ENCODE data around the gene FBLN1.
"Not testable (repeated sequence)": the region's sequence is repeated elsewhere in the genome, so short reads cannot be mapped to it uniquely, and the experiment has no call there.

The FBLN1 gene

GRCh38 chr22:45549762-45550378 lies 47.2 kb downstream of the FBLN1 start:
- DNase-seq, result no peak

DNA sequence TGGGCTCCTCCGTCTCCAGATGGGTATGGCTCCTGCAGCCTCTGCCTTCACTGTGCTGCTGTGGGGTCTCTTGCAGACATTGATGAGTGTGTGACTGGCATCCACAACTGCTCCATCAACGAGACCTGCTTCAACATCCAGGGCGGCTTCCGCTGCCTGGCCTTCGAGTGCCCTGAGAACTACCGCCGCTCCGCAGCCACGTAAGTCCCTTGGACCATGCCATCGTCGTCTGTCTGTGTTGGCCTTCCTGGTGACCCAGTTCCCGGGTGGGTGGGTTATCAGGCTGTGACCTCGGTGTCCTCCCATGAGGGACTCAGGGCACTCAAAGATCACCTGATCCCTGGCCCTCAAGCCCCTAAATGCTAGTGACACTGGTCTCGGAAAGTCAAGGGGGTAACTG lies 47.7 kb downstream of the FBLN1 start:
- no peak for DNase-seq

- DNase-seq, result no peak
Measured at GRCh38 chr22:45550891-45551290, 48.2 kb downstream of the FBLN1 start.

DNA sequence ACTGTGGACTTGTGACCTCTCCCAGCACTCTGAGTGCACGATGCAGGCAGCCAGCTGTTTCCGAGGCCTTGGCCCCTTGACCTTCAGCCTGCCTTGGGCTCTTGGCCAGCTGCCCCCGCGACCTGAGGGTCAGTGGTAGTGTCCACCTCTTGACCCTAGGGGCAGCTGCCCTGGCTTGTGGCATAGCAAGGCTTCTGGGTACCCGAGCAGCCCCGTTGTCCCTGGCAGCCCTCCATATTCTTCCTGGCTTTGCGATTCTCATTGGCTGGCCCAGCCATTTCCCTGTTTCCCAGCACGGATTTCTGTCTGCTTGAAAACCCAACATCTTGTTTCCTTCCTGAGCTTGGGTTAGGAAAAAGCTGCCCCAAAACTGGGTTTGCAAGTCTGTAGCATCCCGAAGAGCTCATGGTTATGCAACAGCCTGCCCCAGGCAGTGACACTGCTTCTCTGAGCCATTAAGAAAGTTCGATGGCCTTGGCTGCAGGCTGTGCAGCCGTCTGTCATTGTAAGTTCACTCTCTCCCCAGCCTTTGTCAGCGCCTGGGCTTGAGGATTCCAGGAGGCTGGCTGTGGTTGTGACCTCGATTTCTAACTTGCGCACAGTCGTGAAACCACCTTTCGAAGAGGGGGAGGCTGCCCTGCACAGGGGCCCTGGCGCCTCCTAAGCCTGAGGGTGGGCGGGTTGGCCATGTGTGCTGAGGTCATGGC lies 48.8 kb downstream of the FBLN1 start:
- no peak for DNase-seq

- no peak for DNase-seq
Measured at GRCh38 chr22:45552017-45552411, 49.3 kb downstream of the FBLN1 start.

- no peak for DNase-seq
Measured at GRCh38 chr22:45552580-45553350, 50.1 kb downstream of the FBLN1 start.

- no peak for DNase-seq
Measured at GRCh38 chr22:45553351-45554039, 50.8 kb downstream of the FBLN1 start.

- no peak for DNase-seq
Measured at GRCh38 chr22:45554040-45554406, 51.3 kb downstream of the FBLN1 start.

DNA sequence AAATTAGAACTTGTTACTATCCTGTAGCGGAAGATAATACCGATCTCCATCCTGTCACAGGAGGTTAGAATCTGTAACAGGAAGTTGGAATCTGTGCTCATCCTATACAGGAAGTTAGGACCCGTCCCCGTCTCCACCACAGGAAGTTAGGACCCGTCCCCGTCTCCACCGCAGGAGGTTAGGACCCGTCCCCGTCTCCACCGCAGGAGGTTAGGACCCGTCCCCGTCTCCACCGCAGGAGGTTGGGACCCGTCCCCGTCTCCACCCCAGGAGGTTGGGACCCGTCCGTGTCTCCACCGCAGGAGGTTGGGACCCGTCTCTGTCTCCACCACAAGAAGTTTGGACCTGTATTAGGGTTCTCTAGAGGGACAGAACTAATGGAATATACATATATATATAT lies 52.2 kb downstream of the FBLN1 start:
- no peak for DNase-seq

DNA sequence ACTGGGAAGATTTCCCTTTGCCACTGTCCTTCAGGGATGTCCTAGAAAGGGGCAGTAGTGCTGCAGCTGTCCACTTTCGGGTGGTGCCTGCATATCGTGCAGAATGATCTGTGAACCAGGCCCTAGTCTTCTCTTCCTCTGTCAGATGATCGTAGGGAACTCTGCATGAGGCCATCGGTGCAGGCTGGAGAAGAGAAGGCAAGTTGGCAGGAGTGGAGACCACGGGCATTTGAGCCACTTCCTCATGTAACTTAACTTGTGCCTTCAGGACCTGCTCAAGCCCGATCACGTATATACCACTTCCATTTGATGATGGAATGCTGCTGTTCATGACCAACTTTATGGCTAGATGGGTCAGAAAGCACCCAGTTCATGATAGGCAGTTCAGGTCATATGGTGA lies 55.2 kb downstream of the FBLN1 start:
- not testable (repeated sequence) for DNase-seq

DNA sequence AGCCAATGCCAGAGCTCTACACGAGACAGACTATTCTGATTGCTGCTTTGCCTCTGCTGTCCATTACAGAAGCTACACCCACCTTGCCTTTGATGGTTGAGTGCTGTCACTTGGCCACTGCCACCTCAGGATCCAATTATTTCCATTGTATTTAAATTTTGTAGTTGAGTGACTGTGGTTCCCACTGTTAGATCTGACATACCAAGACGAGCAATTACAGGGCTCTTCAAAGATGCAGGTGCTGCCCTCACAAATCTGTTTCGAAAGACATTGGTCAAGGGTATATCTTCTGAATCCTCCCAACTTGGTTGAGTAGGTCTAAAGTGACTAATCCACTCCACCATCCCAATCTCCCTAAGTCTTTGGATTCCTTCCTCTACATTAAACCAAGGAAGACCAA lies 57.4 kb downstream of the FBLN1 start:
- DNase-seq, result not testable (repeated sequence)

DNA sequence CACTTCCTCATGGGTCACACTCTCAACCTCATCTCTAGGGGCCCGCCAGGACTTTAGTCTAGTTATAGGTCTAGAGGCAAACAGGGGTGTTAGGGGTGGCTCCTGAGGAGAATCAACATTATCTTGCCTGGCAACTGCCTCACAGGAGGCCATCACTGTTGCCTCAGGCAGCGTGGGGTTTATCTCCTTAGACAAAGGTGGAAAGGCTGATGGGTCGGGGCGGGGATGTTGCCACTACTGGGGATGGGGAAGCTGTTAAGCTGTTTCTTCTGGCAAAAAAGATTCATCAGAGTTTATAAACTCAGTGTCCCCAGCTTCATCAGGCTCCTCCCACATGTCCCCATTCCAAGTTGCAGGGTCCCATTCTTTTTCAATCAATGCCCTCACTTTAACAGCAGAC lies 58.1 kb downstream of the FBLN1 start:
- DNase-seq, result not testable (repeated sequence)

- DNase-seq, result no peak
Measured at GRCh38 chr22:45562102-45562501, 59.4 kb downstream of the FBLN1 start.

DNA sequence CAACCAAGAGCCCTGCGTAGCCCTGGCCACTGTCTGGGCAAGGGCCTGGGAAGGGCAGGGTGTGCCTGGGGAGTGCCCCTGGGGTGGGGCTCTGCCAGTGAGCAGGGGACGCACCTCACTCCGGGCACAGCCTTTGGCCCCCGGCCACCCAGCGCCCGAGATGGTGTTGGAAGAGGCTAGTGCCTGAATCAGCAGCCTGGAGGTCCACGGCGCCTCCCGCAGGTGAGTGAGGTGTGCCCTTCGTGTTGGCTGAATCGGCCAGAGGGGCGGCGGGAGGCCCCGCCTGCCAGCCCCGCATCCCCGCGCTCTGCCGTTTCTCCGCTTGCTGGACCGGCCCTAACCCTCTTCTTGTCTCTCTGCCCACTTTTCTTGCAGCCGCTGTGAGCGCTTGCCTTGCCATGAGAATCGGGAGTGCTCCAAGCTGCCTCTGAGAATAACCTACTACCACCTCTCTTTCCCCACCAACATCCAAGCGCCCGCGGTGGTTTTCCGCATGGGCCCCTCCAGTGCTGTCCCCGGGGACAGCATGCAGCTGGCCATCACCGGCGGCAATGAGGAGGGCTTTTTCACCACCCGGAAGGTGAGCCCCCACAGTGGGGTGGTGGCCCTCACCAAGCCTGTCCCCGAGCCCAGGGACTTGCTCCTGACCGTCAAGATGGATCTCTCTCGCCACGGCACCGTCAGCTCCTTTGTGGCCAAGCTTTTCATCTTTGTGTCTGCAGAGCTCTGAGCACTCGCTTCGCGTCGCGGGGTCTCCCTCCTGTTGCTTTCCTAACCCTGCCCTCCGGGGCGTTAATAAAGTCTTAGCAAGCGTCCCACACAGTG lies 60.1 kb downstream of the FBLN1 start:
- no peak for DNase-seq

DNA sequence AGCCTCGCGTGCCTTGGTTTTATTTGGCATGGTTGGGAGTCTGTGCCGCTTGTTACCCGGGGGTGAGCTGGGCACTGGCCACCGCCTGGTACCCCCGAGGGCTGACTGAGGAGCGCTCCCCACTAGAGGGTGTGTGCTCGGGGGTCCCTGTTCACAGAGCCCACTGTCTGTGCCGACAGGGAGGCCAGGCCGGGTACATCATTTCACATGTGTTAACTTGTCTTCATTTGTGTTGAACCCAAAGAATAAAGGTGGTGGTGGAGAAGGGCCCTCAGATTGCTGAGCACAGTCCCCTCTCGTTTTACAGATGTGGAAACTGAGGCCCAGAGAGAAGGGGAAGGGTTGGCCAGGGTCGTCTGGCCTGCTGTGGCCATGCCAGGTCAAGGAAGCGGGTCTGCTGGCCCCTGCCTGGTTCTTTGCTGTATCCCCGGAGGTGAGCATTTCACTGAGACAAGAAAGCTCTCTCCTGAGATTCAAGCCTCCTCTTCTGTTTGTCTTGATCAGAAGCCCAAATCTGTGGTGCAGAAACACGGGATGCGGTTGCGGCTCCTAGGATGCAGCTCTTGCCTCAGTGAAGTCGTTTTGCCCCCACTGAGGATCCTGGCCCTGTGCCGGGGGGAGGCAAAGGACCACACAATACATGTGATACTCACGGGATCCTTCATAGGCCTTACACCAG lies 60.8 kb downstream of the FBLN1 start:
- no peak for DNase-seq

DNA sequence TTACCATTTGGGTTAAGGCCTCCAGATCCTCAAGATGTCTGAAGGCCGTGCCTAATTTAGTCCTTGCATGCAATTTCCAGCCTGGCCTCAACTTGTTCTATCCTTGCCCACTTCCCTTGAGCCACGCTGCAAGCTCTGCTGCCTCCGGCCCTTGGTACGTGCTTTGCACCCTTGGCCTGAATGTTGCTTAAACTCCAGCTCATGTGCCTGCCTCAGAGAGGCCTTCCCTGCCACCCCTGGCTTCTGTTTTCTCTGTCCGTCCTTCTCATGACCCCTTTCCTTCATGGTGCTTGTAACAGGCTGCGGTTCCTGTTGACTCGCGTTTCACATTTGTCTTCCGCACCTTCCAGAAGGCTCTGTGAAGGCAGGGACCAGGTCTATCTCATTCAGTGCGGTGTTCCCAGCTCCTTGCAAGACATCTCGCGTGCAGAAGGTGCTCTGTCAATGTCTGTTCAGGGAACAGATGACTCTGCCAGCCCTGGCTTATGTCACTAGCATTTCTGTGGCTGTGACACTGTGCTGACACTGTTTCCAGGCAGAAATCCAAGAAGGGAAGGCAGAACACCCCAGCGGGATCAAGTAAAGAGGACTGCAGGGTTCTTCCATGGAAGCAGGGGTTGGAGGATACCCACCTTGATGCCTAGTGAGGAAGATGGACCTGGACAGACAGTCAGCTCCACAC lies 61.8 kb downstream of the FBLN1 start:
- DNase-seq, result no peak

GRCh38 chr22:45565171-45565570 lies 62.5 kb downstream of the FBLN1 start:
- no peak for DNase-seq

DNA sequence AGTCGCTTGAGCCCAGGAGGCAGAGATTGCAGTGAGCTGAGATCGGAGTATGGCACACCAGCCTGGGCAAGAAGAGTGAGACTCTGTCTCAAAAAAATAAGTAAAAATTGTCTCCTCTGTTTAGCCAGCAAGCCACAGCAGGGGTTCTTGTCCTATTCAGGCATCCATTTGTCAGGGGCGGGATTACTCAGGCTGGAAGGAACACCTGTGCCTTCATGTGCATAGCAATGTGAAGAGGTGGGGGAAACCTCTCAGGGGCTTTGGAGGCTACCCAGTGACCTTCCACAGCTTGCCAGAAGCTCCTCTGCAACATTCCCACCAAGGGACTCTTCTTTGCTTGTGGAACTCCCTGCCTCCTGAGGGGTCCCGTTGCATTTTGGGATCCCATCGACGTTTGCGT lies 63.3 kb downstream of the FBLN1 start:
- no peak for DNase-seq

- DNase-seq, result no peak
Measured at GRCh38 chr22:45568213-45568612, 65.5 kb downstream of the FBLN1 start.

GRCh38 chr22:45571089-45571488 lies 68.4 kb downstream of the FBLN1 start:
- DNase-seq, result no peak

DNA sequence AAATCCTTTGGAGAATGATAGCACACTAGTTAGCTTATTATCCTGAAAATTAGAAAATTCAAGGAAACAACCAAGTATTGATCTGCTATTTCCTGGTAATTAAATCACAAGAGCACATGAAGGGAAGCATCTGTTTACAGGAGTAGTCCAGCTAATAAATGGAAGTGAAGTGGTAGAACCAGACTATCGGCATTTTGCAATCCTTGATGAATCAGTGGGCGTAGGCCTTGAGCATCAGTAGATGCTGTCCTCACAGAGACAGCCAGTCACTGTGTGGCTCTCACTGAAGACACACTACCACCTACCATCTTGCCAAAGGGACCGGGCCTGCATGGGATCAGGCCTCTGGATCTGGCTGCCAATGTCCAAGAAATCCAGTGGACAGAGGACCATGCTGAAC lies 69.8 kb downstream of the FBLN1 start:
- no peak for DNase-seq

Measured in NK-92 treated with Interleukin-12 subunit alpha and Interleukin-12 subunit beta, amount 100 ng/mL, for 24 hours (cell line).